ENCODE data around the gene BOD1L2.

Gene BOD1L2

DNA sequence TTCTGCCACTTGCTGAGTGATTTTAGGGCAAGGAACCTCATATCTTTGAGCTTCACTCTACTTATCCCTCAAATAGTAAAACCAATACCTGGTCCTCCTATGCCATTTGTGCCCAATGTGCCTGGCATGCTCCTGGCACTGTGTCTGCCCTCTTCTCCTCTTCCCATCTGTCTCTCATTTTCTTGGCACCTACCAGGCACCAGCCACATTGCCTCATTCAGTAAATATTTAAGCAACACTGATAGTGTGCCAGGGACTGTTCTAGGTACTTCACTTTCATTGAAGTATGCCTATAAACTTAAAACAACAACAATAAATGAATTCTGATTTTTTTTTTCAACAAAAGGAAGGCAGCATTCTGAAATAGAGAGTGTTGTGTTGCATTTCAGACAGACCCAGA is 15.1 kb upstream of the BOD1L2 start:
- Histone ChIP-seq H3K27me3 (ENCODE audit: control insufficient read depth in 1 of 2, insufficient read depth in 2 of 2, low read length in 2 of 2) (no peaks in the 10 kb centered on the region), H3K4me3 (ENCODE audit: low read depth in 1 of 2, low read length in 2 of 2) (no peak overlapping the region), H3K36me3 (ENCODE audit: insufficient read depth, low read length) (no peaks in the 10 kb centered on the region), H3K9me3 (ENCODE audit: low read length) (no peaks in the 10 kb centered on the region), H3K4me1 (ENCODE audit: insufficient read depth, low read length) (no peaks in the 10 kb centered on the region), H3K27ac (ENCODE audit: low read depth, low read length) (no peak overlapping the region), H3K9ac (ENCODE audit: low read length) (no peak overlapping the region)

DNA sequence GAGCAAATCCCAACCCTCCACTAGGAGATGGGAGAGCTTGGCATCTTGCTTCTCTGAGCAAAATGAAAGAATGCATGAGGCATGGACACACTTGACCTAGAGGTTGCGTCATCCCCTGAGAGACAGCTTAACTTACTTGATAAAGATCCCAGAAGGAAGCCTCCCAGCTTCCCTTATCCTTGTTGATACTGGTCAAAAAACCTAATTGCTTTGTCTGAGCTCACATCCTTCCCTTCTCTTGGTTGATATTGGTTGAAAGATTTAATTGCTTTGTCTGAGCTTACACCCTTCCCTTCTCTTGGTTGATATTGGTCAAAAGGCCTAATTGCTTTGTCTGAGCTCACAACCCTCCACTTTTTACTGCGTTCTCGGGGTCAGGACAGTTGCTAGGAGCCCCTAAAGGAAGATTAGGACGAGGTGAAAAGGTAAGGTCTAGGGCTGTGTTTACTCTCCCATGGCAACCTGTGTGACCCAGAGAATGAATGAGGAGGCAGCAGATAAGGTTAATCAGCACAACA is 12.2 kb upstream of the BOD1L2 start:
- Histone ChIP-seq H3K9me3 (ENCODE audit: low read length) (no peaks in the 10 kb centered on the region), H3K27me3 (ENCODE audit: control insufficient read depth in 1 of 2, insufficient read depth in 2 of 2, low read length in 2 of 2) (no peaks in the 10 kb centered on the region), H3K9ac (ENCODE audit: low read length) (no peak overlapping the region), H3K4me3 (ENCODE audit: low read depth in 1 of 2, low read length in 2 of 2) (no peak overlapping the region), H3K36me3 (ENCODE audit: insufficient read depth, low read length) (no peaks in the 10 kb centered on the region), H3K27ac (ENCODE audit: low read depth, low read length) (no peak overlapping the region), H3K4me1 (ENCODE audit: insufficient read depth, low read length) (no peaks in the 10 kb centered on the region)

DNA sequence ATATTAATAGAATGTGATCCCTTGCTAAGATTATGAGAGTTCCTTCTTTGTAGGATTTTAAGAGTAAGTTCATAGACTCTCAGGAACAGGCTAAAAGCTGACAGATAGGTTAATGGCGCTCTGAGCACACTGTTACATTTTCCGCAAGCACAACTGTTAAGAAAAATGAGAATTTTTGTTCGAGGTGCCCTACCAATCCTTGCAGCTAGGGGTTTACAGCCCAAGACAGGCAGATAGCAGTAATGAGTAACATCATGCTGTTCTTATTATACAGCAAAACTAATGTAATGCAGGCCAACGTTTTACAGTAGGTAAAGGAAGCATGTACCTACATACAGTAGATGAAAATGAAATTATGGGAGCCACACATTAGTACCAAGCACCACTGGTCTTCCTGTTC is 11.2 kb upstream of the BOD1L2 start:
- no peak overlapping the region for H3K9ac ChIP-seq (ENCODE audit: low read length)
- H3K4me3 ChIP-seq (ENCODE audit: low read depth in 1 of 2, low read length in 2 of 2) = no peak overlapping the region
- H3K4me1 ChIP-seq (ENCODE audit: insufficient read depth, low read length) = no peaks in the 10 kb centered on the region
- no peaks in the 10 kb centered on the region for H3K36me3 ChIP-seq (ENCODE audit: insufficient read depth, low read length)
- H3K27me3 ChIP-seq (ENCODE audit: control insufficient read depth in 1 of 2, insufficient read depth in 2 of 2, low read length in 2 of 2) = no peaks in the 10 kb centered on the region
- no peaks in the 10 kb centered on the region for H3K9me3 ChIP-seq (ENCODE audit: low read length)
- no peak overlapping the region for H3K27ac ChIP-seq (ENCODE audit: low read depth, low read length)

DNA sequence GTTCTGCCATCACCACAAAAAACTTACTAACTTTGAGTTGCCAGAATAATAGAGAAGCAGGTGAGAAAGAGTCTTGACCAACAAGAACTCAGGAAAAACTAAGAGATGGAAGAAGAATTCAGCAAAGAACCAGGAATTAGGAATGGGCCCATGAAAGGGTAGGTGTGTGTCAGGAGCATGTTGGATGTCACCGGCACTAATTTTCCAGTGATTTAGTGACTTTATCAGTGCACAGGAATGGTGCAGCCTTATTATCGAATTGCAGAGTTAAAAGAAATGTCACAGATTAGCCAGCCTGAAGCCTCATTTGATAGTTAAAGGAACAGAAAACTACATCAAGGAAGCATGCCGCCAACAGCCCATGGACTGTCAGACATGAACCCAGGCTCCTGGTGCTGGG is 9.0 kb upstream of the BOD1L2 start:
- no peaks in the 10 kb centered on the region for H3K4me1 ChIP-seq (ENCODE audit: insufficient read depth, low read length)
- no peaks in the 10 kb centered on the region for H3K27me3 ChIP-seq (ENCODE audit: control insufficient read depth in 1 of 2, insufficient read depth in 2 of 2, low read length in 2 of 2)
- H3K9me3 ChIP-seq (ENCODE audit: low read length) = no peaks in the 10 kb centered on the region
- H3K27ac ChIP-seq (ENCODE audit: low read depth, low read length) = no peak overlapping the region
- no peak overlapping the region for H3K9ac ChIP-seq (ENCODE audit: low read length)
- H3K36me3 ChIP-seq (ENCODE audit: insufficient read depth, low read length) = no peaks in the 10 kb centered on the region
- H3K4me3 ChIP-seq (ENCODE audit: low read depth in 1 of 2, low read length in 2 of 2) = no peak overlapping the region

DNA sequence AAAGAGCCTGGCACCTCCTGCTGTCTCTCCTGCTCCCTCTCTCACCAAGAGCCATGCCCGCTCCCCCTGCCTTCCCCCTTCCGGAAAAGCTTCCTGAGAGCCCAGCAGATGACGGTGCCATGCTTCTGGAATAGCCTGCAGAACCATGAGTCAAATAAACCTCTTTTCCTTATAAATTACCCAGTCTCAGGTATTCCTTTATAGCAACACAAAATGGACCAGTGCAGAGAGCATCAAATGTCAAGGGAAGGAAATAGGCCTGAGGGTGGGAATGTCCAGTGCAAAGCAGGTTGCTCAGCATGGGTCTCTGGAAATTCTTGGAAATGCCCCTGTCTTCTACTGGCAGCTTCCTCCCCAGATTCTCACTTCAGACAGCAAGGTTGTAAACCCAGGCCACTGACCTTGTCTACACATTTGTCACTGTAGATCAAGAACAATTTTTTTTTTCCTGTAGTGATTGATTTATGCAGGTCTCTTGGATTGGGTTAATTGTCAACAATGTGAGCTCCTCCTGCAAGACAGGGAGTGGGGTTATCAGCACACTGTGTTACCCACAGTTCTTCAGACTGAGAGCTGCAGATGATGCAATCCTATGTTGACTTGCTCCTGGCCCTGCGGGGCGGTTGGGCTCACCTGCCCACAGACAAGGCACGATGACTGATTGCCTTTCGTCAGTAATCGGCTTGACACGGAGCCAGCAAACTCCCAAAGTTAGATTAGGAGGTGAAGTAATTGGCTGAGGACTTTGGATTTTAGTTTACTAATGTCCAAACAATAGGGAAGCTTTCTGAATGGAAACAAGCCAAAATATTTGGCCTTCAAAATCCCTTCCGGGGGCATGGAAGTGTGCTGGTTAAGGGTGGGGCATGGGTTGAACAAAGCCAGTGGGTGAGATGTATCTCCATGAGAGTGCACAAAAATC is 5.4 kb upstream of the BOD1L2 start:
- H3K9me3 ChIP-seq (ENCODE audit: low read length) = no peaks in the 10 kb centered on the region
- no peaks in the 10 kb centered on the region for H3K36me3 ChIP-seq (ENCODE audit: insufficient read depth, low read length)
- H3K4me1 ChIP-seq (ENCODE audit: insufficient read depth, low read length) = no peaks in the 10 kb centered on the region
- no peak overlapping the region for H3K27ac ChIP-seq (ENCODE audit: low read depth, low read length)
- no peak overlapping the region for H3K4me3 ChIP-seq (ENCODE audit: low read depth in 1 of 2, low read length in 2 of 2)
- no peak overlapping the region for H3K9ac ChIP-seq (ENCODE audit: low read length)
- H3K27me3 ChIP-seq (ENCODE audit: control insufficient read depth in 1 of 2, insufficient read depth in 2 of 2, low read length in 2 of 2) = no peaks in the 10 kb centered on the region

DNA sequence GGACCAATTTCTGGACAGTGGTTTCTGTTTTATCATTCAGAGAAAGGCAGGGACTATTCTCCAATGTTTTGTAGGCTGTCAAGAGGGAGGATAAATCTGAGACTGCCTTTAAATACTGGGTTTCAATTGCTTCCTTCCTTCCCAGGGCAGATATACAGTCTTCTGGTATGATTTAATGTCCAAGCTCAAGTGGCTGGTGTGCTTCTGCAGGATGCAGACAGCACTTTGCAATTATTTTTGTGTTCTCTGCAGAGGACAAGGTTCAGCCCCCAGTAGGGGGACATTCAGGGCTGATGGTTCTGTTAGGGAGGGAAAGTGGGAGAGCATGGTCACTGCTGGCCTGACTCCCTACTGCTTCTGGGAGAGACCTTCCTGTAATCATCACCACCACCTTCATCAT is 4.6 kb upstream of the BOD1L2 start:
- Histone ChIP-seq H3K9me3 (ENCODE audit: low read length) (no peaks in the 10 kb centered on the region), H3K27ac (ENCODE audit: low read depth, low read length) (no peak overlapping the region), H3K4me3 (ENCODE audit: low read depth in 1 of 2, low read length in 2 of 2) (no peak overlapping the region), H3K9ac (ENCODE audit: low read length) (no peak overlapping the region), H3K36me3 (ENCODE audit: insufficient read depth, low read length) (no peaks in the 10 kb centered on the region), H3K4me1 (ENCODE audit: insufficient read depth, low read length) (no peaks in the 10 kb centered on the region), H3K27me3 (ENCODE audit: control insufficient read depth in 1 of 2, insufficient read depth in 2 of 2, low read length in 2 of 2) (no peaks in the 10 kb centered on the region)

DNA sequence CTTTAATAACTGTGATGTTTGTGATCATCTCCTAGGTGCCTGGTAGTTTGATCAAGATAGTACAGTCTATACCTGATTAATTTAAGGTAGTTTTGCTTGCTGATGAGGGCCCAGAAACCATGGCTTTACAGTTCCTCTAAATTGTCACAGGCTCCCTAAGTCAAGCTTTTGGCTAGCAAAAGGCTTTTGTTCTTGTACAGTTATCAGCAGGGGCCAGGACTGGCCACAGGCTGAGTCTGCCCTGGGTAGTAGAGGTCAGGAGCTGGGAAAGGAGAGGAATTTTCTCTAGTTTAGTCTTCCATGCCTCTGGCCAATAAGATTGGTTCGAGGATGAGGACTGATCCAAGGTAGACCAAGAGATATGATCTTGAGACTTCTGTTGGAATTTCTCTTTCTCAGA is 3.6 kb upstream of the BOD1L2 start:
- Histone ChIP-seq H3K9me3 (ENCODE audit: low read length) (no peaks in the 10 kb centered on the region), H3K27ac (ENCODE audit: low read depth, low read length) (no peak overlapping the region), H3K9ac (ENCODE audit: low read length) (no peak overlapping the region), H3K4me3 (ENCODE audit: low read depth in 1 of 2, low read length in 2 of 2) (no peak overlapping the region), H3K27me3 (ENCODE audit: control insufficient read depth in 1 of 2, insufficient read depth in 2 of 2, low read length in 2 of 2) (no peaks in the 10 kb centered on the region), H3K36me3 (ENCODE audit: insufficient read depth, low read length) (no peaks in the 10 kb centered on the region), H3K4me1 (ENCODE audit: insufficient read depth, low read length) (no peaks in the 10 kb centered on the region)

DNA sequence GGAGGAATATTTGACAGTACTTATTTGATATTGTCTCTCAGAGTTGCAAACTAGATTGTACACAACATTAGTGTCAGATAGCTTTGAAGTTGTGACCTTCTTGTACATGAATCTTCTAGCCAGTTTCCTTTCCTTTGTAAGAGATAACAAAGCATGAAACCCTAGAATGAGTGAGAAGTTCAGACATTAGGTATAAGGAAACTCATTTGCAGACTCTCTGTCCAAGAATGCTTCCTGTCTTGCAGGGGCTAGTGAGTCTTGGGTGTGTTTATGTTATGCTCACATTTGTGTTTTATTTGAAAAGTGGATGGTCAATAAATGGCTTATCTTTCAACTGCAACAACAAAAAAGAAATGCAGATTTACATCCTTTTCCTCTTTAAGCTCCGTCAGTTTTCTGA is 1.4 kb downstream of the BOD1L2 start:
- Histone ChIP-seq H3K36me3 (ENCODE audit: insufficient read depth, low read length) (no peaks in the 10 kb centered on the region), H3K27me3 (ENCODE audit: control insufficient read depth in 1 of 2, insufficient read depth in 2 of 2, low read length in 2 of 2) (peaks cover 0 to 7% of the 10 kb centered on the region in 2 donors), H3K9ac (ENCODE audit: low read length) (no peak overlapping the region), H3K4me1 (ENCODE audit: insufficient read depth, low read length) (no peaks in the 10 kb centered on the region), H3K27ac (ENCODE audit: low read depth, low read length) (no peak overlapping the region), H3K4me3 (ENCODE audit: low read depth in 1 of 2, low read length in 2 of 2) (no peak overlapping the region), H3K9me3 (ENCODE audit: low read length) (no peaks in the 10 kb centered on the region)

DNA sequence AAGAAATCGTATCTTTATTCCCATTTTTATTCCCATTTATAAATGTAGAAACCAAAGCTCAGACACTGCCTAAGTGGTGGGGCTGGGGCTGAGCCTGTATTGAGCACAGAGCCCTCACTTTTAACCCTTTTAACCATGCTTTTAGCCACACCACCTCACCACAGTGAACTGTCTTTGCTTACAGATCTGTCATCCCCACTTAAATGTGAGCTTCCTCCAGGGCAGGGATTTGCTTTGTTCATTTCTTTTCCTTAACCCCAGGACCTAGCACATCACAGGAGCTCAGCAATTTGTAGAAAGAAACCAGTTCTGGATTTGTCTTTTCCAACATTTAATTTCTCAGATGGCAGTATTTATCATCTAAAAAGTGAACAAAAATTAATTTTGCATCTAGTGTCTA is 2.2 kb downstream of the BOD1L2 start:
- Histone ChIP-seq H3K27me3 (ENCODE audit: control insufficient read depth in 1 of 2, insufficient read depth in 2 of 2, low read length in 2 of 2) (peaks cover 0 to 7% of the 10 kb centered on the region in 2 donors), H3K9me3 (ENCODE audit: low read length) (no peaks in the 10 kb centered on the region), H3K4me3 (ENCODE audit: low read depth in 1 of 2, low read length in 2 of 2) (no peak overlapping the region), H3K36me3 (ENCODE audit: insufficient read depth, low read length) (no peaks in the 10 kb centered on the region), H3K27ac (ENCODE audit: low read depth, low read length) (no peak overlapping the region), H3K4me1 (ENCODE audit: insufficient read depth, low read length) (no peaks in the 10 kb centered on the region), H3K9ac (ENCODE audit: low read length) (no peak overlapping the region)

DNA sequence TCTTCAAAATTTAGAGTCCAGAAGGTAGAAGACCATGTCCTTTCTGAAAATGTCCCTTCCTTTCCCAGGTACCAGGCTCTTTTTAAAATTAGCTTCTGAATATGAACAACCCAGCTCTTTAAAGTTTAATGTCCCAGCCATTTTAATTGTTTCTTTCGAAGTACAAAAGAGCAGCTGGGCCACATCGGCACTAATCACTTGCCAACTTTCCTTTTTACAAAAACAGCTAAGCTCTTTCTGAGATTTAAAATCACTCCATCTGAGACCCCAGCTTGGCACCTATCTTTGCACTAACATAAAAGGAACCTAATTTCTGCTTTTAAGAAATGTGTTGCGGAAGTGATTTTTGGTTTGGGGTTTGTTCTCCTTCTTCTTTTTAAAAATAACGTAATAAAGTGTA is 2.6 kb downstream of the BOD1L2 start:
- Histone ChIP-seq H3K9me3 (ENCODE audit: low read length) (no peaks in the 10 kb centered on the region), H3K4me1 (ENCODE audit: insufficient read depth, low read length) (no peaks in the 10 kb centered on the region), H3K36me3 (ENCODE audit: insufficient read depth, low read length) (no peaks in the 10 kb centered on the region), H3K4me3 (ENCODE audit: low read depth in 1 of 2, low read length in 2 of 2) (no peak overlapping the region), H3K27me3 (ENCODE audit: control insufficient read depth in 1 of 2, insufficient read depth in 2 of 2, low read length in 2 of 2) (peaks cover 0 to 7% of the 10 kb centered on the region in 2 donors), H3K27ac (ENCODE audit: low read depth, low read length) (no peak overlapping the region), H3K9ac (ENCODE audit: low read length) (no peak overlapping the region)

DNA sequence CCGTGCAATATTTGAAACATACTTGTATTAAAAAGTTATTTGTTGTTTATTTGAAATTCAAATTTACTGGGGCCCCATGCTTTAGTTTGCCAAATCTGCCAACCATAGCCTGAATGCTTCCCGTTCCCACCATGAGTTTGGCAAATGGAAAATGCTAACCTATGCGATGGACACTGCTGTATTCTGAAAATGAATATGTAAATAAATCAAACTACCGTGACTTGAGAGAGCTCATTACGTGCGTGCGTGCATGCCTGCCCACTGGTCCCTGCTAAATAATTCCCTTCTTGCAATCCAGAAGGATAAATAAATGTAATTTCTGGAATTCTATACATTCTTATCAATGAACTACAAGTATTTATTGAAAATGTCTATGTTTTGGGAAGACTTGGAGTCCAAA is 3.2 kb downstream of the BOD1L2 start:
- Histone ChIP-seq H3K4me3 (ENCODE audit: low read depth in 1 of 2, low read length in 2 of 2) (no peak overlapping the region), H3K9me3 (ENCODE audit: low read length) (no peaks in the 10 kb centered on the region), H3K36me3 (ENCODE audit: insufficient read depth, low read length) (no peaks in the 10 kb centered on the region), H3K27me3 (ENCODE audit: control insufficient read depth in 1 of 2, insufficient read depth in 2 of 2, low read length in 2 of 2) (peaks cover 0 to 7% of the 10 kb centered on the region in 2 donors), H3K27ac (ENCODE audit: low read depth, low read length) (no peak overlapping the region), H3K9ac (ENCODE audit: low read length) (no peak overlapping the region), H3K4me1 (ENCODE audit: insufficient read depth, low read length) (no peaks in the 10 kb centered on the region)

DNA sequence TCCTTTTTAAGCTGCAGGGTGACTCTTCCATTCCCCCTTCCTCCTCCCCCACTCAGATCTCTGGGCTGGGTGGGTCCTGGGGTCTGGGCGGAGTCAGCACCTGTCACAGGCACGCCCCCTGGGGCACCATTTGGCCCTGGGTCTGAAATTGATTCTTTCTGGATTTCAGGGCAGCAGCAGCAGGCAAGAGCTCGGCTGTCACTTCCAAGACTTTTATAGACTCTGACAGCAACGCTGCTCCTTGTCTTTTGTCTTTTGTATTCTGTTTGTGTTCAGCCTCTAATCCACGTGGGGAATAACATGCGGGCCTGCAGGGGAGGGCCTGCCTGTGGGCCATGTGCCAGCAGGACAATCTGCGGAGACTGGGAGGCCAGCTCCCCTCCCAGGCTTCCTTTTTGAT is 3.9 kb downstream of the BOD1L2 start:
- Histone ChIP-seq H3K4me3 (ENCODE audit: low read depth in 1 of 2, low read length in 2 of 2) (no peak overlapping the region), H3K27ac (ENCODE audit: low read depth, low read length) (no peak overlapping the region), H3K4me1 (ENCODE audit: insufficient read depth, low read length) (no peaks in the 10 kb centered on the region), H3K9ac (ENCODE audit: low read length) (no peak overlapping the region), H3K27me3 (ENCODE audit: control insufficient read depth in 1 of 2, insufficient read depth in 2 of 2, low read length in 2 of 2) (peaks cover 0 to 7% of the 10 kb centered on the region in 2 donors), H3K36me3 (ENCODE audit: insufficient read depth, low read length) (no peaks in the 10 kb centered on the region), H3K9me3 (ENCODE audit: low read length) (no peaks in the 10 kb centered on the region)

All from muscle layer of colon (tissue), 2 donors.